ENCODE results near the gene ADGRB2. TPM values are rescaled to one million over a fixed set of nuclear protein-coding genes. Genes with fewer than 3 reads are reported as not detected.

The ADGRB2 gene
- total and polyA plus RNA-seq, 12 donors, result 0.91 to 17.9 (median 8.6) TPM

DNA sequence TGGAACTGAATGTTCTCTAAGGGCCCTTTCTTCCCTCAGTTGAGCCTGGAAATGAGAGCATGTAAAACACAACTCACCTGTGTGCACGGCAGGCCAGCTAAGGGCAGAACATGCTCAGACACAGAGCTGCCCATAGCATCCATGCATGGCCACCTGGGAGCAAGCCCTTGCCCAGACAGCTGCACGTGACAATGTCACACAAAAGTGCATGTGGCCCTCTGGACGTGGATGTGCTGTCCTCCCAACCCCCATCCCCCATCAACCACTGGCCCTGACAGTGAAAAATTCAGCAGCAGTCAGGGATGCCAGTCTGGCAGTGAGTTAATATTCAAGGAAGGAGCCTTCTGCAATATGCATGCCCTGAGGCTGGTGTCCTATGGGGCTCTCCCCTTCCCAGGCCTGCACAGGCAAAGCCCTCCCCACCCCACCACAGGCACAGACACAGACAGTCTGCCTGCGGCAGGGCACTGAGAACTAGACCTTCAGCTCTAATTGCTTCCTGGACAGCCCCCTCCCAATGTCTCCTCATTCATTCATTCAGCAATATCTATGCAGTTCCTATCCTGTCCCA, 45.7 kb downstream of the ADGRB2 start:
- Histone ChIP-seq H3K27ac (no peak overlapping the region), H3K4me1 (peaks cover 10 to 28% (median 19%) of the 10 kb centered on the region in 9 donors), H3K4me3 (no peak overlapping the region), H3K27me3 (peaks cover 0 to 40% (median 0%) of the 10 kb centered on the region in 7 donors), H3K9me3 (no peaks in the 10 kb centered on the region), H3K36me3 (no peaks in the 10 kb centered on the region)
- ATAC-seq, result no peak
- TF ChIP-seq, protein P1, sequence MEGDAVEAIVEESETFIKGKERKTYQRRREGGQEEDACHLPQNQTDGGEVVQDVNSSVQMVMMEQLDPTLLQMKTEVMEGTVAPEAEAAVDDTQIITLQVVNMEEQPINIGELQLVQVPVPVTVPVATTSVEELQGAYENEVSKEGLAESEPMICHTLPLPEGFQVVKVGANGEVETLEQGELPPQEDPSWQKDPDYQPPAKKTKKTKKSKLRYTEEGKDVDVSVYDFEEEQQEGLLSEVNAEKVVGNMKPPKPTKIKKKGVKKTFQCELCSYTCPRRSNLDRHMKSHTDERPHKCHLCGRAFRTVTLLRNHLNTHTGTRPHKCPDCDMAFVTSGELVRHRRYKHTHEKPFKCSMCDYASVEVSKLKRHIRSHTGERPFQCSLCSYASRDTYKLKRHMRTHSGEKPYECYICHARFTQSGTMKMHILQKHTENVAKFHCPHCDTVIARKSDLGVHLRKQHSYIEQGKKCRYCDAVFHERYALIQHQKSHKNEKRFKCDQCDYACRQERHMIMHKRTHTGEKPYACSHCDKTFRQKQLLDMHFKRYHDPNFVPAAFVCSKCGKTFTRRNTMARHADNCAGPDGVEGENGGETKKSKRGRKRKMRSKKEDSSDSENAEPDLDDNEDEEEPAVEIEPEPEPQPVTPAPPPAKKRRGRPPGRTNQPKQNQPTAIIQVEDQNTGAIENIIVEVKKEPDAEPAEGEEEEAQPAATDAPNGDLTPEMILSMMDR (IDR thresholded peaks at IDR 0.05), result no peak
- DNase-seq, result no peak
- intact Hi-C loops (cut with DNase I), result loop anchor here in 7 of 10 donors (5.0 to 10.0 kb wide), 6 partner anchors 34 to 69 kb away; no protein-coding TSS in a partner anchor
- WGBS, 2 donors, result 78% methylated on average over 4 of the region's 4 CpGs

DNA sequence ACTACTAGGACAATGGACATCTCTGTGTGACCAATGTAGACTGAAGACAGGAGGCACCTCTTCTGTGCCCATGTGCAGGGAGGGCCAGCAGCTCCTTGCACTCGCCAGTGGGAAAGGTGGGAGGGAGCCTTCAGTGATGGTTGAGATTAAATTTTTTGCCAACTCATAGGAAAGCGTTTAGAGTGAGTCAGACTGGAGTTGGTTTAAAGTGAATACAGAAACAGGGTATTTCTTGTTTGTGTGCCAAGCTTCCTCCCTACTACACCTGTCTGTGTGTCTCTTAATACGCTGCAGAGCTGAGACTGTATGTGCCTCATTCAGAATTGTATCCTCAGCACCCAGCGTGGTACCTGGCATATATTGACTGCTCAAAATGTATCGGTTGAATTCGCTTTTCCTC, 46.8 kb downstream of the ADGRB2 start:
- TF ChIP-seq, protein P1 (IDR thresholded peaks at IDR 0.05), result no peak
- intact Hi-C loops (cut with DNase I), result loop anchor here in 7 of 10 donors (5.0 to 10.0 kb wide), 6 partner anchors 35 to 70 kb away; no protein-coding TSS in a partner anchor
- Histone ChIP-seq H3K4me1 (peaks cover 10 to 39% (median 27%) of the 10 kb centered on the region in 9 donors), H3K36me3 (no peaks in the 10 kb centered on the region), H3K4me3 (no peak overlapping the region), H3K9me3 (no peaks in the 10 kb centered on the region), H3K27me3 (peaks cover 0 to 40% (median 0%) of the 10 kb centered on the region in 7 donors), H3K27ac (no peak overlapping the region)
- no peak for DNase-seq
- WGBS, 2 donors, result 82 to 85% methylated on average over 6 of the region's 6 CpGs
- ATAC-seq, result no peak

GRCh38 chr1:31715873-31716220, 48.3 kb downstream of the ADGRB2 start:
- Histone ChIP-seq H3K27ac (peak overlapping the region in 9 of 10 donors; percentile 90 to 99 (median 92)), H3K4me1 (peaks cover 10 to 45% (median 29%) of the 10 kb centered on the region in 9 donors), H3K36me3 (no peaks in the 10 kb centered on the region), H3K4me3 (peak overlapping the region in 9 of 10 donors; percentile 31 to 65 (median 52)), H3K27me3 (peaks cover 0 to 34% (median 0%) of the 10 kb centered on the region in 7 donors), H3K9me3 (no peaks in the 10 kb centered on the region)
- WGBS, 2 donors, result 9 to 16% methylated on average over 7 of the region's 7 CpGs
- intact Hi-C loops (cut with DNase I), result loop anchor here in 9 of 10 donors (1.0 to 10.0 kb wide), 13 partner anchors 15 to 300 kb away; no protein-coding TSS in a partner anchor
- TF ChIP-seq, protein P1 (IDR thresholded peaks at IDR 0.05), result peak in 2 of 9 donors; percentile 4 to 36
- no peak for DNase-seq
- no peak for ATAC-seq

DNA sequence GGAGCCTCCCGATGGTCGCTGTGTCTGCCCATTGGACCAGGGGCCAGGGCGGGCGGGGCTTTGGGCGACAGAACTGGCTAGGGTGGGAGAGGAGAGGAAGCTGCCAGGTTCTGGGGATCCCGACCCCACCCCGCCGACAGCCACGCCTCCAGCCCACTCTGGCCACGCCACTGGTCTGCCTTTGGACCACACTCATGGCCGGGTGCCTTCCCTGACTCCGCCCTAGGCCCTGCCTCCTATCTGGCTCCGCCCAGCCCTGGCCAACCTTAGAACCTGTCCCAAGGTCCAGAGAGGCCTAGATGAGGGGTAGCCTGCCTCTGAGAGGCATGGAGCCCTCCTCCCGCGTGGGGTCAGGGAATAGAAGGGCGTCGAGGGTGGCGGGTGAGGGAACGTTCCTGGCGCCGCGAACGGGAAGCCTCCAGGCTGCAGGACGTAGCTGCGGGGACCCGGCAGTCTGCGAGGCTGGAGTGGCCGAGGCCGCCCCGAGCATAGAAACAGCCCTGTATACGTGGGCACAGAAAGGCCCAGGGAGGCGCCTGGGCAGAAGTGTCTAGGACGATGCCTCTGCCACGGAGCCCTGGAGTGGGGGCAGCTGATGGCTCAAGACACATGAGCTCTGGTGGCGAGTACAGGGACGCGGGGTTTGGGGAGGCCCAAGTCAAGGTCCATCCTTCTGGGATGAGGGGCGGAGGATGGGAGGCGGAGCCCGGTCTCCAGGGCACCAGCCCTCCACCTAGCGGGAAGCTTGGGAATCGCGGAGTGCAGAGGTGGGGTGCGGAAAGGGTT, 48.9 kb downstream of the ADGRB2 start:
- intact Hi-C loops (cut with DNase I), result loop anchor here in 9 of 10 donors (1.0 to 10.0 kb wide), 13 partner anchors 14 to 301 kb away; no protein-coding TSS in a partner anchor
- Histone ChIP-seq H3K4me3 (peak overlapping the region; percentile 31 to 65 (median 50)), H3K27ac (peak overlapping the region; percentile 90 to 99 (median 92)), H3K27me3 (peaks cover 0 to 28% (median 0%) of the 10 kb centered on the region in 7 donors), H3K9me3 (no peaks in the 10 kb centered on the region), H3K36me3 (no peaks in the 10 kb centered on the region), H3K4me1 (peaks cover 10 to 45% (median 29%) of the 10 kb centered on the region in 9 donors)
- 1 to 2% methylated on average over 44 of the region's 44 CpGs for WGBS, 2 donors
- DNase-seq (peak; percentile 96), ATAC-seq (peak; percentile 95 to 98 (median 96))
- TF ChIP-seq, protein P1 (IDR thresholded peaks at IDR 0.05), result peak; percentile 79 to 98 (median 92)

Data from heart right ventricle (tissue), 16 donors.